ENCODE results near the gene ATXN1. TPM values are rescaled to one million over a fixed set of nuclear protein-coding genes. Genes with fewer than 3 reads are reported as not detected.

Gene ATXN1
- total RNA-seq, 1 donor from 2014 or later: 71.2 TPM

DNA sequence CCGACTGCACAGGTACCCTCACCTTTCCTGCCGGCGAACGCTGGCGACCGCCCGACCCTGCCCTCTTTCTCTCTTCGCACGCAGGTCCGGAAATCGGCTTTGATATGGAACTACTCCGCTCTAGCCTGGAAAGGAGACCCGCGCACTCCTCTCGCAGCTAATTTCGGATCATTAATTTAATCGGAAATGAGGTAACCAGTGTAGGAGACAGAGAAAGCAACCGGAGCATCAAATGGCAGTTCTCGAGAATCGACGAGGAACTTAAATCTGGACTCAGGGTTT is 949 bp upstream of the ATXN1 start:
- no peaks in the 10 kb centered on the region for H3K9me3 ChIP-seq
- no peak for ATAC-seq
- H3K4me3 ChIP-seq: peak overlapping the region; percentile 72
- no peaks in the 10 kb centered on the region for H3K36me3 ChIP-seq
- no peak for DNase-seq
- TF ChIP-seq, protein P1, sequence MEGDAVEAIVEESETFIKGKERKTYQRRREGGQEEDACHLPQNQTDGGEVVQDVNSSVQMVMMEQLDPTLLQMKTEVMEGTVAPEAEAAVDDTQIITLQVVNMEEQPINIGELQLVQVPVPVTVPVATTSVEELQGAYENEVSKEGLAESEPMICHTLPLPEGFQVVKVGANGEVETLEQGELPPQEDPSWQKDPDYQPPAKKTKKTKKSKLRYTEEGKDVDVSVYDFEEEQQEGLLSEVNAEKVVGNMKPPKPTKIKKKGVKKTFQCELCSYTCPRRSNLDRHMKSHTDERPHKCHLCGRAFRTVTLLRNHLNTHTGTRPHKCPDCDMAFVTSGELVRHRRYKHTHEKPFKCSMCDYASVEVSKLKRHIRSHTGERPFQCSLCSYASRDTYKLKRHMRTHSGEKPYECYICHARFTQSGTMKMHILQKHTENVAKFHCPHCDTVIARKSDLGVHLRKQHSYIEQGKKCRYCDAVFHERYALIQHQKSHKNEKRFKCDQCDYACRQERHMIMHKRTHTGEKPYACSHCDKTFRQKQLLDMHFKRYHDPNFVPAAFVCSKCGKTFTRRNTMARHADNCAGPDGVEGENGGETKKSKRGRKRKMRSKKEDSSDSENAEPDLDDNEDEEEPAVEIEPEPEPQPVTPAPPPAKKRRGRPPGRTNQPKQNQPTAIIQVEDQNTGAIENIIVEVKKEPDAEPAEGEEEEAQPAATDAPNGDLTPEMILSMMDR (IDR thresholded peaks at IDR 0.05): no peak
- intact Hi-C loops (cut with DNase I): loop anchor here (10.0 kb wide), 1 partner anchor 427 kb away; no protein-coding TSS in a partner anchor
- H3K27me3 ChIP-seq: no peaks in the 10 kb centered on the region
- peak overlapping the region; percentile 97 for H3K27ac ChIP-seq
- H3K4me1 ChIP-seq: peaks cover 22% of the 10 kb centered on the region

DNA sequence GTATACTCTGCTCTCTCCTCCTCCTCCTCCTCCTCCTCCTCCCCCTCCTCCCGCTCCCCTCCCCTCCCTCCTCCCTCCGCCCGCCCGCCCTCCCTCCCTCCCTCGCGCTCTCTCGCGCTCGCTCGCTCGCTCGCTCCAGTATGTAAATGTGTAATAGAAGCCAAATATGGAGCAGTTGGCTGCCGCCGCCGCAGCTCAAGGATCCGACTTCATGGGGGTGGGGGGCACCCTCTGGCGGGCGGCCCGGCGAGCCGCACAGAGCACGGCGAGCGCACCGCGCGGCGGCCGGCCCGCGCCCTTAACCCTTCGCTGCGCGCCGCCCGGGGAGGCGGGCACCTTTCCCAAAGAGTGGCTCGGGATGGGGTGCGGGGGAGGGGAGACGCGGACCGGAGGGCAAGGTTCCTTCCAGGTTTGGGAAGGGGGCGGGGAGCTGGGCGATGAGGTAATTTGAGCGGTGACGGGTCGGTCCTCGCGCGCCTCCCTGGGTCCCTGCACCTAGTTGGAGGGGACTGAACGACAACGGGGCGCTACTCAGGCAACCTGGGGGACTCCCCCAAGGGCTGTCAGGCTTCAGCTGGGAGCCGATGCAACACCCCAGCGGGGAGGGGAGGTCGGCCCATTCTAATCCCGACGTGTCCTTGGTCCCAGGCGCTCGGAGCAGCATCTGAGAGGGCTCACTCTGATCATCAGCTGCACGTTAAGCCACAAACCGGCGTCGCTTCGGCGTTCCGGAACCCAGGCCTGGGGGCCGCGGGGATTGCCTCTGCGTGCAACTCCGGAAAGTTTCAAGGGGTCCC is 409 bp upstream of the ATXN1 start:
- no peaks in the 10 kb centered on the region for H3K36me3 ChIP-seq
- intact Hi-C loops (cut with DNase I): loop anchor here (10.0 kb wide), 1 partner anchor 427 kb away; no protein-coding TSS in a partner anchor
- no peaks in the 10 kb centered on the region for H3K9me3 ChIP-seq
- H3K4me1 ChIP-seq: peaks cover 27% of the 10 kb centered on the region
- H3K27ac ChIP-seq: peak overlapping the region; percentile 97
- peak; percentile 94 for DNase-seq
- peak overlapping the region; percentile 72 for H3K4me3 ChIP-seq
- ATAC-seq: peak; percentile 76
- TF ChIP-seq, protein P1 (IDR thresholded peaks at IDR 0.05): peak; percentile 26
- H3K27me3 ChIP-seq: no peaks in the 10 kb centered on the region

DNA sequence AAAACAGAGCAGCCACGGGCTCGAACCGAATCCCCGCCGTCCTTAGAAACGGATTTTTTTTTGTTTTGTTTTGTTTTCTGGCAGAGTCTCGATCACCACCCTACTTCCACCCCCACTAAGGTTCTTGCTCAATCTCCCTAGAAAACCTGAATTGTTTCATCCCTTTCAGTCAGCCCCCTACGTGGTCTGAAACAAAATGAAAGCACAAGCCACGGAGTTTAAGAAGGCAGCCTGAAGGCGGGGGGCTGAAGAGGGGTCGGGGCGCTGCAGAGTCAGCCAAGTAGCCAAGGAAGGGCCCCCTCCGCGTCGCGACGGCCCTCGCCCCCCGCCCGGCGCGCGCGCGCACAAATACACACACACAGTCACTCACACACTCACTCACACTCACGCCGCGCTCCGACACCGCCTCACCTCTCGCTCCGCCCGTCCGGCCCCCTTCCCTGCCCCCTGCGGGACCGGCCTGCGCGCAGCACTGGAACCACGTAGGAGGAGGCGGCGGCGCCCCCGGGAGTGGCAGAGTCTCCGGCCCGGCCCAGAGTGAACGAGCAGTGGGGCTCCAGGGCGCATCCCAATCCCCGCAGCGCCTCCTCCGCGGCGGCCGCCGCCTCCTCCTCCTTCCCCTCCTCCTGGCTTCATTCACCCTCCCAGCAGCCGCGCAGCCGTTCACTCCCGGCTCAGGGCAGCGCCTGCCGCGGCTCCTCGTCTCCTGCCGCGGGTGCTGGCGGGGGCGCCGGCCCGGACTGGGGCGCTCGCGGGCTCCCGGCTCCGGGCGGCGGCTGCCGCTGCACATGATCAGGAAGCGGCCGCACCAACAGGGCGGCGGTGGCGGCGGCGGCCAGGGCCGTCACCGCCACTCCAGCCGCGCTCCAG is 1.4 kb downstream of the ATXN1 start:
- no peaks in the 10 kb centered on the region for H3K27me3 ChIP-seq
- DNase-seq (peak; percentile 95), ATAC-seq (peak; percentile 81)
- no peaks in the 10 kb centered on the region for H3K9me3 ChIP-seq
- intact Hi-C loops (cut with DNase I): loop anchor here (10.0 kb wide), 1 partner anchor 425 kb away; no protein-coding TSS in a partner anchor
- no peaks in the 10 kb centered on the region for H3K36me3 ChIP-seq
- H3K4me1 ChIP-seq: peaks cover 37% of the 10 kb centered on the region
- peak overlapping the region; percentile 97 for H3K27ac ChIP-seq
- peak overlapping the region; percentile 72 for H3K4me3 ChIP-seq
- TF ChIP-seq, protein P1 (IDR thresholded peaks at IDR 0.05): peak; percentile 30

DNA sequence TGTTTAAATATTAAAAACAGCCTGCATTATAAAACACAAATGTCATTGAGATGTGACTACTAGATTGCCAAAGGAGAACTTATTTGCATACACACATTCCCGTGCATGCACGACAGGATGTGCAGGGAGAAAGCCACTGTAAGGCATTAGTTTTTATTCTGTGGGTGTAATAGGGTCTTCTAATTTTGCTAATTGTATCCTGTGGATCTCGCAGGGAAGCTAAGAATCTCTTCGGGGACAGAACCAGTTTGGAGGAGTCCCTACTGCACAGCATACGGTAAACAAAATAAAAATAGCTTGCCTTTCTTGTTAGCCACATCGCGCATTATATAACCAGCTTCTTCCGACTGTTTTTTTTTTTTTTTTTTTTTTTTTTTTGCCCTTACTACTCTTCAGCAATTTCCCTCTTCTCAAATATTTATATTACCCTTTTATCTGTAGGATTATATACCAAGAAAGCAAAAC is 2.0 kb downstream of the ATXN1 start:
- Histone ChIP-seq H3K9me3 (no peaks in the 10 kb centered on the region), H3K27me3 (no peaks in the 10 kb centered on the region), H3K4me1 (peaks cover 43% of the 10 kb centered on the region), H3K27ac (peak overlapping the region; percentile 97), H3K4me3 (peak overlapping the region; percentile 72), H3K36me3 (no peaks in the 10 kb centered on the region)
- intact Hi-C loops (cut with DNase I): no loop called here
- TF ChIP-seq, protein P1 (IDR thresholded peaks at IDR 0.05): no peak
- ATAC-seq (no peak), DNase-seq (no peak)

DNA sequence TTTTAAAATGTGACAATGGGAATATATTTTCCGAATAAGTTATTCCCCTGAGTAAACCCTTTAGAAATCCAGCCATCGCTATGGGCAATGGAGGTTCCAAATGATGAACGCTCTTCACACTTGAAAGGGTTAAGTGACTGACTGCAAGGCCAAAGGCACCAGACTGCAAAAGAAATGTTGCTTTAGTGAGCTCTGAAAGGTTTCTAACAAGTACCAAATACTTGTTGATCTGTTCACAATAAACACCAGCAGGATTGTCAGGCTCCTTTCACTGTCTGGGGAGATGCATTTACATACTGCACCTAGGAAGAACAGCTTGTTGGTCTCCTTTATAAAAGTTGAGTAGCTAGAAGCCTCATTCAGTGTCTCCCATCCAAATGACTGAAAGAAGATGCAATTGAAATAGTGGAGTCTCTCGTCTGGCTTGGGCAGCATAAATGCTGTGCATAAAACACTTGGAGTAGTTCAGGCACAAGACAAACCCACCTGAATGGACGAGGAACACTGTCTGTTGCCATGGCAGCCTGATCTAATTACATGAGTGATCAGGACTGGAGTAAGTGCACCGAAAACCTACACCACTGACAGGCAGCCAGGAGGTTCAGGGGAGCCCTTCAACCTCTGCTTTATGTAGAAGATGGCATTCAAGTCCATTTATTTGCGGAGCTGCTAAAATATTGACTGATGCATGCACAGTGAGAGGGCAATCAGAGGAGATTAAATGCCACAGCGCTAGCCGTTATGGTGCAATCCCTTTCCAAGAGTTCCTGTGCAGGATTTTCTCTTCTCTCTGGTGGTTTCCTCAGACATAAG is 2.9 kb downstream of the ATXN1 start:
- TF ChIP-seq, protein P1 (IDR thresholded peaks at IDR 0.05): no peak
- H3K27ac ChIP-seq: peak overlapping the region; percentile 97
- H3K36me3 ChIP-seq: no peaks in the 10 kb centered on the region
- H3K27me3 ChIP-seq: no peaks in the 10 kb centered on the region
- H3K9me3 ChIP-seq: no peaks in the 10 kb centered on the region
- H3K4me1 ChIP-seq: peaks cover 39% of the 10 kb centered on the region
- intact Hi-C loops (cut with DNase I): no loop called here
- peak overlapping the region; percentile 72 for H3K4me3 ChIP-seq
- ATAC-seq (no peak), DNase-seq (no peak)

All from upper lobe of right lung (tissue), 1 donor.